Breast epithelium (tissue), 3 donors: Measurements from ENCODE around the gene HACD2.

Experiments
- POLR2A ChIP-seq: fragments of 450-650 bp; IDR thresholded peaks from one replicate; pipeline ENCODE4 v1.6.1; 2016; ENCODE audit warnings: antibody characterized with exemption, mild to moderate bottlenecking, moderate library complexity
- POLR2AphosphoS5 ChIP-seq, 3 donors: sonication (generic); formaldehyde crosslinking; IDR thresholded peaks; one replicate each; pipeline ENCODE4 v1.6.1; 2017; ENCODE audit warnings: antibody characterized with exemption in 3 of 3
- TF ChIP-seq, protein P1 (sequence below), 3 donors: fragments of 450-650 bp; IDR thresholded peaks; one replicate each; pipeline ENCODE4 v1.5.1; 2016 to 2017; ENCODE audit warnings: antibody characterized with exemption in 3 of 3, mild to moderate bottlenecking in 3 of 3, moderate library complexity in 3 of 3

DNA sequence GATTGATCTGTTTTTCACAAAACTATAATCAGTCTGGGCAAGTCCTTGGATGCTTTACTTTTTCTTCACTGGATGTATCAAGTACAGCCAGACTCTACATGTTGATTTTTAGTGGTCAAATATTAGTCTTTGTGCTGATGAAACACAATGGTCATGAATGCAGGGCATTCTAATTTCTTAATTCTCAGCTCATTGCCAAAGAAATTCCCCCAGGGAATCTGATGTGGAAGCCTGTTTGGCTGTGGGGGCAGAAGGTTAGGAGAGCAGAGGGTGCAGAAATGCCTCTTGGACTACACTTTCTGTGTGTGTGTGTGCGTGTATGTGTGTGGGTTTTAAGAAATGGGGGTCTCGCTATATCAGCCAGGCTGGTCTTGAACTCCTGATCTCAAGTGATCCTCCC is 48.7 kb upstream of the HACD2 start:
- TF ChIP-seq, protein P1, sequence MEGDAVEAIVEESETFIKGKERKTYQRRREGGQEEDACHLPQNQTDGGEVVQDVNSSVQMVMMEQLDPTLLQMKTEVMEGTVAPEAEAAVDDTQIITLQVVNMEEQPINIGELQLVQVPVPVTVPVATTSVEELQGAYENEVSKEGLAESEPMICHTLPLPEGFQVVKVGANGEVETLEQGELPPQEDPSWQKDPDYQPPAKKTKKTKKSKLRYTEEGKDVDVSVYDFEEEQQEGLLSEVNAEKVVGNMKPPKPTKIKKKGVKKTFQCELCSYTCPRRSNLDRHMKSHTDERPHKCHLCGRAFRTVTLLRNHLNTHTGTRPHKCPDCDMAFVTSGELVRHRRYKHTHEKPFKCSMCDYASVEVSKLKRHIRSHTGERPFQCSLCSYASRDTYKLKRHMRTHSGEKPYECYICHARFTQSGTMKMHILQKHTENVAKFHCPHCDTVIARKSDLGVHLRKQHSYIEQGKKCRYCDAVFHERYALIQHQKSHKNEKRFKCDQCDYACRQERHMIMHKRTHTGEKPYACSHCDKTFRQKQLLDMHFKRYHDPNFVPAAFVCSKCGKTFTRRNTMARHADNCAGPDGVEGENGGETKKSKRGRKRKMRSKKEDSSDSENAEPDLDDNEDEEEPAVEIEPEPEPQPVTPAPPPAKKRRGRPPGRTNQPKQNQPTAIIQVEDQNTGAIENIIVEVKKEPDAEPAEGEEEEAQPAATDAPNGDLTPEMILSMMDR (IDR thresholded peaks at IDR 0.05), result no peak
- no peak for TF ChIP-seq POLR2A
- no peak for TF ChIP-seq POLR2AphosphoS5 (IDR thresholded peaks at IDR 0.05)
